OCI-LY1 (cell line): ENCODE data around the gene ASB6.

Experiments
- CTCF ChIP-seq: fragments of 200-600 bp; sonication (generic), shearing (Covaris generic); IDR thresholded peaks from 2 replicates; pipeline ENCODE4 v1.5.1; 2017; ENCODE audit warnings: mild to moderate bottlenecking, antibody characterized with exemption, low read length, moderate library complexity, mixed read lengths
- EZH2 ChIP-seq: fragments of 200-600 bp; sonication (generic), shearing (Covaris generic); IDR thresholded peaks from 2 replicates; pipeline ENCODE4 v1.8.0; 2017; ENCODE audit warnings: borderline replicate concordance, mixed run types, mild to moderate bottlenecking, antibody characterized with exemption, low read length, moderate library complexity, mixed read lengths

- no peak for TF ChIP-seq CTCF
- TF ChIP-seq EZH2, result no peak
Measured at GRCh38 chr9:129676975-129677374, 35.0 kb upstream of the ASB6 start.
